ENCODE results near the gene SYNPO2L. TPM values are rescaled to one million over a fixed set of nuclear protein-coding genes. Genes with fewer than 3 reads are reported as not detected.

Gene SYNPO2L
- total and polyA plus RNA-seq, 9 of the 15 experiments (the other 6 are each of a cell fraction or from before 2014, with no cell fraction given): 0.03 to 0.07 TPM; not detected in 7

- no peak for TF ChIP-seq PKNOX1 (IDR thresholded peaks at IDR 0.05)
- no peak for TF ChIP-seq CHD2 (IDR thresholded peaks at IDR 0.05; ENCODE audit: low read depth, low read length)
Observed at GRCh38 chr10:73634421-73634820, 21.4 kb downstream of the SYNPO2L start (continued).

- no peak overlapping the region for H3K9ac ChIP-seq (ENCODE audit: insufficient read depth in 1 of 2, low read depth in 2 of 2, low read length in 2 of 2)
- H3K27me3 ChIP-seq (ENCODE audit: control insufficient read depth in 2 of 2, insufficient read depth in 2 of 2, low read length in 2 of 2): no peaks in the 10 kb centered on the region
- H3K79me2 ChIP-seq (ENCODE audit: control insufficient read depth, insufficient read depth, low read length): peaks cover 33% of the 10 kb centered on the region
- H3K4me3 ChIP-seq: no peak overlapping the region
- no peaks in the 10 kb centered on the region for H3K9me1 ChIP-seq (ENCODE audit: control insufficient read depth, insufficient read depth, low read length)
- in situ Hi-C loops (cut with MboI) (no loop called here), intact Hi-C loops (cut with micrococcal nuclease) (loop anchor here (5.0 kb wide), 2 partner anchors 37 to 102 kb away; partner anchors contain the start of gene USP54)
- no peak overlapping the region for H2AFZ ChIP-seq (ENCODE audit: low read depth, low read length)
- TF ChIP-seq ATF3 (IDR thresholded peaks at IDR 0.05): peak; percentile 28; the same call in 1 of the 2 replicates
- no peak for TF ChIP-seq ATF3 (CRISPR knock-in tag; conservative IDR thresholded peaks at IDR 0.05)
- peak; percentile 64 for TF ChIP-seq CEBPB (tag; IDR thresholded peaks at IDR 0.05)
- no peak for TF ChIP-seq NRF1 (conservative IDR thresholded peaks at IDR 0.05 in 1 of 2, IDR thresholded peaks at IDR 0.05 in 1 of 2)
- no peak for TF ChIP-seq HMG20A (CRISPR knock-in tag; conservative IDR thresholded peaks at IDR 0.05)
- TF ChIP-seq HDAC3 (IDR thresholded peaks at IDR 0.05; ENCODE audit: borderline replicate concordance, partially characterized antibody): no peak
- TF ChIP-seq THAP7 (CRISPR knock-in tag; IDR thresholded peaks at IDR 0.05): no peak
- no peak for TF ChIP-seq NONO (IDR thresholded peaks at IDR 0.05; ENCODE audit: low read depth in 2 of 2, low read length in 1 of 2)
- no peak for TF ChIP-seq EP400 (IDR thresholded peaks at IDR 0.05)
- no peak for TF ChIP-seq ZFPM2 (CRISPR knock-in tag; IDR thresholded peaks at IDR 0.05)
- TF ChIP-seq PKNOX1 (IDR thresholded peaks at IDR 0.05): peak; percentile 65
- TF ChIP-seq ZNF263 (CRISPR knock-in tag; IDR thresholded peaks at IDR 0.05; ENCODE audit: borderline replicate concordance): no peak
- peak; percentile 46; the same call in 1 of the 2 replicates for TF ChIP-seq CEBPG (CRISPR knock-in tag; IDR thresholded peaks at IDR 0.05)
- TF ChIP-seq CEBPG (tag; conservative IDR thresholded peaks at IDR 0.05 in 1 of 2, IDR thresholded peaks at IDR 0.05 in 1 of 2): peak in 1 of 2 experiments; percentile 39; a peak in 1 of 4 replicates
- no peak for TF ChIP-seq NCOR1 (IDR thresholded peaks at IDR 0.05)
- ChIA-PET POLR2A (interaction anchor here (0.6 to 3.1 kb wide), 3 partner anchors 11 to 320 kb away, joined by 3 to 12 read pairs (median 3); partner anchors contain the start of gene MYOZ1), CTCF (ENCODE audit: low intra/inter-chr PET ratio) (interaction anchor here (0.6 kb wide), 1 partner anchor 398 kb away, joined by 3 read pairs; no protein-coding TSS in a partner anchor)
- no peak overlapping the region for H3K4me2 ChIP-seq (ENCODE audit: insufficient read depth, low read length)
- H3K36me3 ChIP-seq (ENCODE audit: control insufficient read depth, insufficient read depth, low read length): no peaks in the 10 kb centered on the region
- H3K9me3 ChIP-seq (replicated peaks; ENCODE audit: control insufficient read depth, insufficient read depth, low read depth, low read length): no peaks in the 10 kb centered on the region
- WGBS (ENCODE audit: insufficient coverage, low coverage, missing lambda C conversion rate): 74% methylated on average over 5 of the region's 5 CpGs
- peaks cover 7 to 14% of the 10 kb centered on the region in 2 experiments; a peak in 4 of 5 replicates for H3K4me1 ChIP-seq (replicated peaks in 1 of 2; ENCODE audit: control insufficient read depth in 2 of 2, insufficient read depth in 2 of 2, low read length in 2 of 2)
- no peaks in the 10 kb centered on the region for H4K20me1 ChIP-seq (replicated peaks; ENCODE audit: control insufficient read depth, insufficient read depth, low read length)
- FAIRE-seq: no peak
- no peak for ATAC-seq
- H3K27ac ChIP-seq (ENCODE audit: extremely low read depth, low read depth, low read length): no peak overlapping the region
- no peak for DNase-seq (ENCODE audit: extremely low read depth in 1 of 4, low spot score in 3 of 4)
- BruUV-seq (replicated peaks): no TSS peak
Observed at GRCh38 chr10:73629165-73629564, 26.7 kb downstream of the SYNPO2L start.
